ENCODE measurements around the gene CELF4. TPM values are rescaled to one million over a fixed set of nuclear protein-coding genes. Genes with fewer than 3 reads are reported as not detected.

CELF4 gene
- total and polyA plus RNA-seq, 2 donors (not counting 3 experiments of a cell fraction or from before 2014, with no cell fraction given), result not detected

DNA sequence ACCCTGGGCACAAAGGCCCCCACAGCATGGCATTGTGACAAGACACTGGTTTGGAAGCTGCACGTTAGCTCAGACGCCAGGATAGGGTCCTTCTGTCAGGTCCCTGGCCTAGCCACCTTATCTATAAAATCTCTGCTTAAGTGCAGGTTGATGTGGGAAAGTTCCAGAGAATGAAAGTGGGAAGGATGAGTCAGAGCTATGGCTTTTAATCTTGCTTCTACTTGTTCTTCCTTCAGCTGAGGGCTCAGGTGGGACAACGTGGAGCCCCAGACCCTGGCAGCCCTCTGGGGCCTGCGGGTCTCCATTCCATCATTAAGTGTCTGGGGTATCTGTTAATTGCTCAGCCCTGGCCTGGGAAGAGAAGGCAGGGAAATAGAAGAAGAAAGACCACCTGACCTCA lies 64.5 kb downstream of the CELF4 start:
- TF ChIP-seq, protein P1, sequence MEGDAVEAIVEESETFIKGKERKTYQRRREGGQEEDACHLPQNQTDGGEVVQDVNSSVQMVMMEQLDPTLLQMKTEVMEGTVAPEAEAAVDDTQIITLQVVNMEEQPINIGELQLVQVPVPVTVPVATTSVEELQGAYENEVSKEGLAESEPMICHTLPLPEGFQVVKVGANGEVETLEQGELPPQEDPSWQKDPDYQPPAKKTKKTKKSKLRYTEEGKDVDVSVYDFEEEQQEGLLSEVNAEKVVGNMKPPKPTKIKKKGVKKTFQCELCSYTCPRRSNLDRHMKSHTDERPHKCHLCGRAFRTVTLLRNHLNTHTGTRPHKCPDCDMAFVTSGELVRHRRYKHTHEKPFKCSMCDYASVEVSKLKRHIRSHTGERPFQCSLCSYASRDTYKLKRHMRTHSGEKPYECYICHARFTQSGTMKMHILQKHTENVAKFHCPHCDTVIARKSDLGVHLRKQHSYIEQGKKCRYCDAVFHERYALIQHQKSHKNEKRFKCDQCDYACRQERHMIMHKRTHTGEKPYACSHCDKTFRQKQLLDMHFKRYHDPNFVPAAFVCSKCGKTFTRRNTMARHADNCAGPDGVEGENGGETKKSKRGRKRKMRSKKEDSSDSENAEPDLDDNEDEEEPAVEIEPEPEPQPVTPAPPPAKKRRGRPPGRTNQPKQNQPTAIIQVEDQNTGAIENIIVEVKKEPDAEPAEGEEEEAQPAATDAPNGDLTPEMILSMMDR (IDR thresholded peaks at IDR 0.05; ENCODE audit: extremely low read depth in 1 of 2, insufficient read depth in 1 of 2, low read depth in 1 of 2, low read length in 2 of 2), result no peak
- TF ChIP-seq FOS (IDR thresholded peaks at IDR 0.05; ENCODE audit: borderline replicate concordance, insufficient read depth, low read length) (no peak), POLR2A (IDR thresholded peaks at IDR 0.05; ENCODE audit: low read depth, low read length) (no peak), MYC (IDR thresholded peaks at IDR 0.05; ENCODE audit: low read depth, low read length) (no peak), GATA2 (IDR thresholded peaks at IDR 0.05; ENCODE audit: insufficient read depth, insufficient read length, low read depth, low read length) (no peak), EZH2 (IDR thresholded peaks at IDR 0.05; ENCODE audit: borderline replicate concordance, low read depth, low read length, severe bottlenecking) (no peak), JUN (IDR thresholded peaks at IDR 0.05; ENCODE audit: borderline replicate concordance, insufficient read depth, insufficient read length, low read depth) (no peak), POLR2AphosphoS5 (IDR thresholded peaks at IDR 0.05; ENCODE audit: insufficient read depth, low read depth, low read length) (no peak)
- TF ChIP-seq, protein P2, sequence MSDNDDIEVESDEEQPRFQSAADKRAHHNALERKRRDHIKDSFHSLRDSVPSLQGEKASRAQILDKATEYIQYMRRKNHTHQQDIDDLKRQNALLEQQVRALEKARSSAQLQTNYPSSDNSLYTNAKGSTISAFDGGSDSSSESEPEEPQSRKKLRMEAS (IDR thresholded peaks at IDR 0.05; ENCODE audit: insufficient read depth, insufficient read length), result no peak
- Histone ChIP-seq H3K9me3 (replicated peaks; ENCODE audit: control insufficient read depth, insufficient read depth, low read length) (no peaks in the 10 kb centered on the region), H3K36me3 (ENCODE audit: control insufficient read depth in 2 of 2, extremely low read depth in 1 of 2, insufficient read depth in 2 of 2, low read length in 2 of 2) (no peaks in the 10 kb centered on the region), H3K27me3 (ENCODE audit: control insufficient read depth in 2 of 2, insufficient read depth in 2 of 2, low read length in 2 of 2) (no peaks in the 10 kb centered on the region), H3K4me2 (ENCODE audit: insufficient read depth, low read length) (no peak overlapping the region), H3K79me2 (ENCODE audit: control insufficient read depth, insufficient read depth, low read length) (no peaks in the 10 kb centered on the region), H3K9me1 (replicated peaks; ENCODE audit: control insufficient read depth, extremely low read depth, insufficient read depth, low read length) (no peaks in the 10 kb centered on the region), H3K4me1 (ENCODE audit: control insufficient read depth, extremely low read depth, insufficient read depth, low read length) (no peaks in the 10 kb centered on the region), H3K9ac (replicated peaks; ENCODE audit: extremely low read depth, insufficient read depth, low read length) (no peak overlapping the region), H3K27ac (ENCODE audit: insufficient read depth, low read depth, low read length) (no peak overlapping the region), H3K4me3 (replicated peaks in 1 of 3; ENCODE audit: insufficient read depth in 1 of 3, low read depth in 1 of 3, low read length in 3 of 3) (no peak overlapping the region), H2AFZ (ENCODE audit: low read depth, low read length) (no peak overlapping the region), H4K20me1 (replicated peaks; ENCODE audit: control insufficient read depth, extremely low read depth, insufficient read depth, low read length) (no peaks in the 10 kb centered on the region)
- CTCF ChIA-PET, result no interaction called here
- no TSS peak for BruUV-seq (replicated peaks)
- intact Hi-C loops (cut with micrococcal nuclease), result no loop called here
- POLR2A ChIA-PET, result no interaction called here
- DNase-seq (ENCODE audit: low read depth, low spot score) (no peak), FAIRE-seq (no peak)
- dilution Hi-C loops (cut with MboI; ENCODE audit: extremely low pct_ligation_motif_present, low sequenced_read_pairs), result no loop called here
